Uterus (tissue), 2 donors: Measurements from ENCODE around the gene P2RX2.

Source experiments
- CTCF ChIP-seq, 4 experiments: fragments of 200-600 bp in 2 of 4; fragments of 450-650 bp in 2 of 4; sonication (generic) in 2 of 4; IDR thresholded peaks; one replicate each; pipeline ENCODE4 v1.5.1; 2016 to 2019; ENCODE audit warnings: antibody characterized with exemption in 4 of 4, mild to moderate bottlenecking in 2 of 4, moderate library complexity in 1 of 4
- POLR2A ChIP-seq, 2 donors: fragments of 450-650 bp; IDR thresholded peaks; one replicate each; pipeline ENCODE4 v1.6.1; 2016; ENCODE audit warnings: antibody characterized with exemption in 2 of 2, mild to moderate bottlenecking in 1 of 2, moderate library complexity in 1 of 2

- TF ChIP-seq CTCF (IDR thresholded peaks at IDR 0.05) (no peak), POLR2A (IDR thresholded peaks at IDR 0.05) (no peak)
These were observed 42.9 kb upstream of the P2RX2 start for GRCh38 chr12:132575661-132576060.
